Left lung (tissue), 10 donors: ENCODE data around the gene FDX1. TPM values are rescaled to one million over a fixed set of nuclear protein-coding genes. Genes with fewer than 3 reads are reported as not detected.
A peak's percentile ranks its signal among the peaks of the same experiment; 100 is the strongest.

ENCODE experiments used
- ATAC-seq: fragments of 200-7000 bp; cut with Tn5 transposase; one replicate; pipeline ENCODE4 v1.9.1; 2020; ENCODE audit warnings: moderate library complexity
- DNase-seq, 4 donors: peaks; one replicate each; pipeline ENCODE4 v3.0.0-alpha.2; 2013 to 2020
- H3K27ac ChIP-seq, 2 donors: fragments of 200-600 bp; sonication (generic) in 1 of 2; one replicate each; pipeline versions ENCODE4 v1.5.0 to v1.8.0; 2020 to 2021
- H3K27me3 ChIP-seq, 2 donors: fragments of 200-600 bp; sonication (generic) in 1 of 2; one replicate each; pipeline versions ENCODE4 v1.5.0 to v1.8.0; 2020 to 2021
- H3K36me3 ChIP-seq, 2 donors: fragments of 200-600 bp; sonication (generic) in 1 of 2; one replicate each; pipeline versions ENCODE4 v1.5.0 to v1.8.0; 2020 to 2021
- H3K4me1 ChIP-seq, 2 donors: fragments of 200-600 bp; one replicate each; pipeline ENCODE4 v1.8.0; 2021
- H3K4me3 ChIP-seq, 2 donors: fragments of 200-600 bp; sonication (generic) in 1 of 2; one replicate each; pipeline versions ENCODE4 v1.5.0 to v1.8.0; 2020 to 2021; ENCODE audit warnings: mild to moderate bottlenecking in 1 of 2
- H3K9me3 ChIP-seq, 2 donors: fragments of 200-600 bp; sonication (generic) in 1 of 2; one replicate each; pipeline versions ENCODE4 v1.5.0 to v1.8.0; 2020 to 2021
- intact Hi-C, 2 donors: fragments of 100-400 bp; cut with DNase I; formaldehyde crosslinking; loops; one replicate each; pipeline versions ENCODE4 v1.11.2 to v1.14.2; 2022
- polyA plus RNA-seq, 6 donors: library from polyadenylated mRNA; unstranded; fragments of 120-200 nt; gene quantifications; one replicate each; pipeline ENCODE4 v1.2.1, GENCODE V29; 2013; ENCODE audit not compliant: insufficient read length in 6 of 6
- total RNA-seq, 2 donors: library from RNA; stranded (reverse); fragmentation: NEBNext Ultra II Directional; extraction: Animal tissue kit (Norgen Biotek cat#: 25700); gene quantifications; one replicate each; pipeline ENCODE4 v1.2.1, GENCODE V29; 2021
- TF ChIP-seq, protein P1 (sequence below), 2 donors: fragments of 200-600 bp; sonication (generic) in 1 of 2; IDR thresholded peaks; one replicate each; pipeline versions ENCODE4 v1.5.0 to v1.8.0; 2021; ENCODE audit warnings: antibody characterized with exemption in 2 of 2
- donor health status: DM: no; HTN: yes; CAD: no.
- donor health status: DM: no; HTN: no; CAD: no.

Gene FDX1
- total and polyA plus RNA-seq, 8 donors, result 16.0 to 19.0 (median 16.7) TPM

DNA sequence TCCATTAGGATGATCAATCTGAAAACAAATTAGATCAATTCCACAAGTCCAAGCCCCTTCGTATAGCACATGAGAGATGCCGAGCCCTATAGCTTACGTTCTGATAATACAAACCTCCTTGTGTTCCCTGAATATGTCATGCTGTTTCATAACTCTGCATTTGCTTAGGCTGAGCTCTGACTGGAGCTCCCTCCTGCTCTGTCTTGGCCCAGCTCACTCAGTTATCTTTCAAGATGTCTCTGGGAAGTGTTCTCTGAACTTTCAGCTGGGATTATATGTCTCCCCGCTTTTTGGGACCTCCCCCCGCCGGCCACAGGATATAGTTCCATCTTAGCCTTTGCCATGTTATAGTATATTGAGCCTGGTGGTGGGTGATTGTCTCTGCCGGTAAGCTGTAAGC is 44.0 kb downstream of the FDX1 start:
- H3K4me1 ChIP-seq, result peaks cover 3 to 11% of the 10 kb centered on the region in 2 donors
- H3K36me3 ChIP-seq, result no peaks in the 10 kb centered on the region
- DNase-seq (peak in 1 of 4 donors; percentile 76), ATAC-seq (peak; percentile 32)
- no peaks in the 10 kb centered on the region for H3K9me3 ChIP-seq
- no peak overlapping the region for H3K4me3 ChIP-seq
- H3K27me3 ChIP-seq, result no peaks in the 10 kb centered on the region
- intact Hi-C loops, result no loop called here
- H3K27ac ChIP-seq, result no peak overlapping the region
- TF ChIP-seq, protein P1, sequence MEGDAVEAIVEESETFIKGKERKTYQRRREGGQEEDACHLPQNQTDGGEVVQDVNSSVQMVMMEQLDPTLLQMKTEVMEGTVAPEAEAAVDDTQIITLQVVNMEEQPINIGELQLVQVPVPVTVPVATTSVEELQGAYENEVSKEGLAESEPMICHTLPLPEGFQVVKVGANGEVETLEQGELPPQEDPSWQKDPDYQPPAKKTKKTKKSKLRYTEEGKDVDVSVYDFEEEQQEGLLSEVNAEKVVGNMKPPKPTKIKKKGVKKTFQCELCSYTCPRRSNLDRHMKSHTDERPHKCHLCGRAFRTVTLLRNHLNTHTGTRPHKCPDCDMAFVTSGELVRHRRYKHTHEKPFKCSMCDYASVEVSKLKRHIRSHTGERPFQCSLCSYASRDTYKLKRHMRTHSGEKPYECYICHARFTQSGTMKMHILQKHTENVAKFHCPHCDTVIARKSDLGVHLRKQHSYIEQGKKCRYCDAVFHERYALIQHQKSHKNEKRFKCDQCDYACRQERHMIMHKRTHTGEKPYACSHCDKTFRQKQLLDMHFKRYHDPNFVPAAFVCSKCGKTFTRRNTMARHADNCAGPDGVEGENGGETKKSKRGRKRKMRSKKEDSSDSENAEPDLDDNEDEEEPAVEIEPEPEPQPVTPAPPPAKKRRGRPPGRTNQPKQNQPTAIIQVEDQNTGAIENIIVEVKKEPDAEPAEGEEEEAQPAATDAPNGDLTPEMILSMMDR (IDR thresholded peaks at IDR 0.05), result no peak

DNA sequence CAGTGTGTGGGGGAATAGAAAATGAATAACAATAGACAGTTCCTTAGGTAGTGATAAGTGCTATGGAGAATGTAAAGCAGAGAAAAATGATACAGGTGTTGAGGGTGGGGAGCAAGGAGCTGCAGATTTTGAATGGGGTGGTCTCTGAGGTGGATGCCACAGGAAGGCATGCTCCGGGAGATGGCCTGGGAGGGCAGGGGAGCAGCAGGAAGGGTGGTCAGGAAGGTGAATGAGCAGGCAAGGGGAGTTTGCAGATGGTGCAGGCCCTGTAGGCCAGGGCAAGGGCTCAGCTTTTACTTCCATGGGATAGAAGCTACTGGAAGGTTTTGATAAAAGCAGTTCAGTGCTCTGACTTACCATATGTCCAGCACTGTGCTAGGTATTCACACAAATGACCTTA is 44.8 kb downstream of the FDX1 start:
- Histone ChIP-seq H3K36me3 (no peaks in the 10 kb centered on the region), H3K27ac (no peak overlapping the region), H3K4me3 (no peak overlapping the region), H3K9me3 (no peaks in the 10 kb centered on the region), H3K4me1 (peaks cover 3 to 18% of the 10 kb centered on the region in 2 donors), H3K27me3 (no peaks in the 10 kb centered on the region)
- intact Hi-C loops, result no loop called here
- TF ChIP-seq, protein P1 (IDR thresholded peaks at IDR 0.05), result no peak
- DNase-seq, result no peak
- ATAC-seq, result no peak

DNA sequence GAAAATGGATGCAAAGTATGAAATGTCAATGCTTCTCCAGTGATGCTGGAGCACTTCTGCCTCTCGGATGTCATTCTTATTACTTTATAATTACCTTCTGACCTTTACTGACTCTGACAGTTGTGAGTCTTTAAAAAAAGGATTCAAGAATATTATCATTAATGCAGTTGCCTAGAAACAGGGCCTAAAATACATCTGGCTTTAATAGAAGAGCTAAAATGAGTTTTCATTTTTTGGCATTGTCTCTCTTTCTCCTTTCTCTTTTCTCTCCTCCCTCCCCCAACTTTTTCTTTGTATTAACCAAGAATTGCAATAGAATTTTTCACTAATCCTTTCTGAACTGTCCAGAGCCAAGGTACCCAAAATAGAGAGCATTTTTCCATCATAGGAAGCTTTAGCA is 45.9 kb downstream of the FDX1 start:
- DNase-seq, result no peak
- no peak for ATAC-seq
- intact Hi-C loops, result no loop called here
- H3K27ac ChIP-seq, result no peak overlapping the region
- H3K4me1 ChIP-seq, result peaks cover 3 to 26% of the 10 kb centered on the region in 2 donors
- no peaks in the 10 kb centered on the region for H3K9me3 ChIP-seq
- no peaks in the 10 kb centered on the region for H3K27me3 ChIP-seq
- no peaks in the 10 kb centered on the region for H3K36me3 ChIP-seq
- TF ChIP-seq, protein P1 (IDR thresholded peaks at IDR 0.05), result no peak
- no peak overlapping the region for H3K4me3 ChIP-seq

DNA sequence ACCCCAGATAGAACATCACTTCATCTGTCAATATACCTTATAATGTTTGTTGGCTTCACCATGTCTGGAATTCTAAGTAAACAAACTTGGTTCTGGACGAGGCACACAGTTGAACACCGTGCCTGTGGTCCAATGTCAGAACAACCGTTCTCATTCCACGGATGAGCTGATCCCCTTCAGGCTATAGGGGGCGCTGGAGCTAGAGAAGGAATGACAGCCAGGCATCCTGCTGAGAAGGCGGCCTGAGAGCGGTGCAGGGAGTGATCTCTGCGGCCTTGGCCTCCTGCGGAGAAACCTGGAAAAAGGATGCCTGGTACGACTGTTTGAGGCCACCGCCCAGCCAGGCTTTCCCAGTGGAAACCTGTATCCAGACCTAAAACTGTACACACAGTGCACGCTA is 48.7 kb downstream of the FDX1 start:
- H3K4me3 ChIP-seq, result no peak overlapping the region
- no peaks in the 10 kb centered on the region for H3K36me3 ChIP-seq
- DNase-seq (no peak), ATAC-seq (no peak)
- intact Hi-C loops, result no loop called here
- TF ChIP-seq, protein P1 (IDR thresholded peaks at IDR 0.05), result no peak
- H3K27ac ChIP-seq, result peak overlapping the region in 1 of 2 donors; percentile 6
- peaks cover 3 to 23% of the 10 kb centered on the region in 2 donors for H3K4me1 ChIP-seq
- H3K9me3 ChIP-seq, result no peaks in the 10 kb centered on the region
- no peaks in the 10 kb centered on the region for H3K27me3 ChIP-seq

DNA sequence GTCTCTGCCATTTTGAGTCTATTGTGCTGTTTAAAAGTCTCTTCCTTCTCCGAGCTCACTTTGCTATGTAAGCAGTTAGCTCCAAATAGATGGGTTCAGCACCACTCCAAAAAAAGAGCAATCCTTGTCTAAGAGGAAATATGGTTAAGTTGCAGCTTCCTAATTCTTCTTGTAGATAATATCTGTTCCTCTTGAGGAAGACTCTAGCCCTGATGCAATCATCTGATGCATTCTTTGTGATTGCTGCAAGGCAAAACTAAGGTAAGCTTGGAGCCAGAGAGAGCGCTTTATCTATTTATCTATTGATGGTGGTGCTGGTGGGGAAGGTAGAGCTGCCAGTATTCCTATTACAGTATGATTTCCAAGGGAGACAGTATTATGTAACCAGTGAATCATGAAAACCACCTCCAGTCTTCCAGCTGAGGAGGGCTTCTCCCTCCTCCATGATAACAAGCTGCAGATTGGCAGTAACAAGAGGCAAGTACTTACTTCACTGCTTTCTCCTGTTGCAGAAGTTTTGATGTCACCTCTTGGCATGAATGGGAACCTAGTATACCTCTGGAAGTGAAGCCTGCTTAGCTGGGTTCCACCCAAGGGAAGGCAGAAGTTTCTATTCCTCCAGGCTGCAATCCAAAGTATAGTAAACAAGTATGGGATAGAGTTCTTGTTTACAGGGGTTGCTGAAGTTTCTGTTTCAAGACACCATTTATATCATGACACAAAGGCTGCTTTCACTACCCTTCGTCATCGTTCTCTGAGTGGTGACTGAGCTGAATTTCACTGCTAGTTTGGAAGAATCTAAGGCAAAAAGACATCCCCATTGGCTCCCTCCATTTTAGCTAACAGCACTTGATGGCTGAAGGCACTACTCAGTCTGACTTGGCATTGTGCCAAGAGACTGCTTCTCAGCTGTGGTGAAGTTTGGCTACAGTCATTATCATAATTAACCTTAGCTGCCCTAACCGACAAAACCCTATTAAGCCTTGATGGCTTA is 49.7 kb downstream of the FDX1 start:
- intact Hi-C loops, result no loop called here
- no peak overlapping the region for H3K4me3 ChIP-seq
- DNase-seq (no peak), ATAC-seq (peak; percentile 53)
- peaks cover 3 to 23% of the 10 kb centered on the region in 2 donors for H3K4me1 ChIP-seq
- TF ChIP-seq, protein P1 (IDR thresholded peaks at IDR 0.05), result no peak
- no peaks in the 10 kb centered on the region for H3K9me3 ChIP-seq
- H3K36me3 ChIP-seq, result no peaks in the 10 kb centered on the region
- no peaks in the 10 kb centered on the region for H3K27me3 ChIP-seq
- H3K27ac ChIP-seq, result peak overlapping the region in 1 of 2 donors; percentile 30
